CD4-positive, alpha-beta T cell (primary cell): ENCODE measurements around the gene GABRA1. TPM values are rescaled to one million over a fixed set of nuclear protein-coding genes. Genes with fewer than 3 reads are reported as not detected.

Experiments
- ATAC-seq: fragments of 200-7000 bp; cut with Tn5 transposase; one replicate; pipeline ENCODE4 v1.10.0; 2022; ENCODE audit warnings: mild to moderate bottlenecking; ENCODE audit not compliant: poor library complexity
- CTCF ChIA-PET: fragments of 350-600 bp; sonication (Branson Sonifier 250); formaldehyde crosslinking; loops from one replicate; lab custom pipeline; 2021; ENCODE audit warnings: antibody characterized with exemption, inconsistent platforms; lab: Charles Lee
- POLR2A ChIA-PET: fragments of 350-600 bp; sonication (Branson Sonifier 250); formaldehyde crosslinking; loops from one replicate; lab custom pipeline; 2021; ENCODE audit warnings: antibody characterized with exemption, inconsistent platforms; lab: Charles Lee
- DNase-seq, 14 experiments: peaks; one replicate each; pipeline ENCODE4 v3.0.0-alpha.2; 2013 to 2020; ENCODE audit warnings: mixed read lengths in 2 of 14
- H3K27ac ChIP-seq, 2 donors: one replicate each; pipeline versions ENCODE4 v1.5.1 to v1.7.0; 2013; ENCODE audit warnings: low read length in 2 of 2, low read depth in 1 of 2, mild to moderate bottlenecking in 1 of 2
- H3K27me3 ChIP-seq, 2 experiments: 1 replicate in 1 of 2; 2 replicates in 1 of 2; pipeline versions ENCODE4 v1.6.1 to v1.7.0; 2013; ENCODE audit warnings: low read length in 2 of 2, control low read depth in 1 of 2, mild to moderate bottlenecking in 1 of 2, moderate library complexity in 1 of 2; ENCODE audit not compliant: insufficient read depth in 2 of 2, control insufficient read depth in 1 of 2
- H3K36me3 ChIP-seq: one replicate; pipeline ENCODE4 v1.6.1; 2013; ENCODE audit warnings: low read length, control low read depth; ENCODE audit not compliant: insufficient read depth
- H3K4me1 ChIP-seq: one replicate; pipeline ENCODE4 v1.6.1; 2013; ENCODE audit warnings: low read length, control low read depth; ENCODE audit not compliant: insufficient read depth
- H3K4me3 ChIP-seq: one replicate; pipeline ENCODE4 v1.5.1; 2013; ENCODE audit warnings: mild to moderate bottlenecking, low read length, moderate library complexity
- H3K9me3 ChIP-seq, 2 experiments: 1 replicate in 1 of 2; 2 replicates in 1 of 2; pipeline versions ENCODE4 v1.6.1 to v1.7.0; 2013; ENCODE audit warnings: low read length in 2 of 2, mild to moderate bottlenecking in 2 of 2, control low read depth in 1 of 2, moderate library complexity in 1 of 2; ENCODE audit not compliant: control insufficient read depth in 1 of 2, insufficient read depth in 1 of 2
- H3K27ac Mint-ChIP-seq: one replicate; pipeline ENCODE4 v1.8.0; 2020; ENCODE audit warnings: mixed read lengths
- H3K27me3 Mint-ChIP-seq: one replicate; pipeline ENCODE4 v1.8.0; 2021; ENCODE audit warnings: mixed read lengths
- H3K36me3 Mint-ChIP-seq: one replicate; pipeline ENCODE4 v1.8.0; 2021; ENCODE audit warnings: low read depth, mixed read lengths
- H3K4me1 Mint-ChIP-seq: one replicate; pipeline ENCODE4 v1.8.0; 2021; ENCODE audit warnings: low read depth, mixed read lengths
- H3K4me3 Mint-ChIP-seq: one replicate; pipeline ENCODE4 v1.8.0; 2020; ENCODE audit warnings: mild to moderate bottlenecking, mixed read lengths
- H3K9me3 Mint-ChIP-seq: one replicate; pipeline ENCODE4 v1.8.0; 2020; ENCODE audit warnings: mixed read lengths
- CTCF ChIP-seq: fragments of 200-600 bp; IDR thresholded peaks from one replicate; pipeline ENCODE4 v1.8.0; 2022; ENCODE audit warnings: antibody characterized with exemption, mild to moderate bottlenecking
- intact Hi-C, 2 experiments: fragments of 100-400 bp; cut with DNase I in 1 of 2; cut with micrococcal nuclease in 1 of 2; formaldehyde crosslinking; loops; one replicate each; pipeline versions ENCODE4 v1.15.1 to v1.9.0; 2023 to 2025; cut with DNase I, micrococcal nuclease
- polyA plus RNA-seq, 2 donors: library from polyadenylated mRNA; unstranded; fragments of 120-200 nt; gene quantifications; one replicate each; pipeline ENCODE4 v1.2.1, GENCODE V29; 2013
- total RNA-seq, 174 experiments: library from RNA in 2 of 174; stranded (reverse) in 2 of 174; gene quantifications; one replicate each; pipeline ENCODE4 v1.2.3 and lab custom pipeline; 2021 to 2026

The GABRA1 gene
- total RNA-seq (not detected), total RNA-seq (lab: John Stamatoyannopoulos, UW) (0 to 0.13 (median 0) reads per million in 172 experiments)
- not detected for polyA plus RNA-seq (2013, experiment 1 of 2)
- polyA plus RNA-seq (2013, experiment 2 of 2) = not detected

- H3K27me3 Mint-ChIP-seq = peaks cover 31% of the 10 kb centered on the region
- Histone ChIP-seq H3K36me3 (no peaks in the 10 kb centered on the region), H3K27me3 (peaks cover 6 to 7% of the 10 kb centered on the region in 2 experiments), H3K4me3 (no peak within 1 kb of the TSS), H3K27ac (no peak within 1 kb of the TSS), H3K4me1 (no peaks in the 10 kb centered on the region), H3K9me3 (peaks cover 0 to 3% of the 10 kb centered on the region in 2 experiments)
- no peak for TF ChIP-seq CTCF
- no peaks in the 10 kb centered on the region for H3K4me1 Mint-ChIP-seq
- no peaks in the 10 kb centered on the region for H3K36me3 Mint-ChIP-seq
- CTCF ChIA-PET = no interaction called here
- H3K27ac Mint-ChIP-seq = no peak within 1 kb of the TSS
- no peaks in the 10 kb centered on the region for H3K9me3 Mint-ChIP-seq
- DNase-seq (no peak), ATAC-seq (no peak)
- intact Hi-C loops = no loop called here
- POLR2A ChIA-PET = no interaction called here
- H3K4me3 Mint-ChIP-seq = no peak within 1 kb of the TSS
Observed at GRCh38 chr5:161847941-161848391, at the start of gene GABRA1. Gene GABRA1 (plus strand): TSS chr5:161848120. CDS start chr5:161850811, 2,691 bp downstream.

DNA sequence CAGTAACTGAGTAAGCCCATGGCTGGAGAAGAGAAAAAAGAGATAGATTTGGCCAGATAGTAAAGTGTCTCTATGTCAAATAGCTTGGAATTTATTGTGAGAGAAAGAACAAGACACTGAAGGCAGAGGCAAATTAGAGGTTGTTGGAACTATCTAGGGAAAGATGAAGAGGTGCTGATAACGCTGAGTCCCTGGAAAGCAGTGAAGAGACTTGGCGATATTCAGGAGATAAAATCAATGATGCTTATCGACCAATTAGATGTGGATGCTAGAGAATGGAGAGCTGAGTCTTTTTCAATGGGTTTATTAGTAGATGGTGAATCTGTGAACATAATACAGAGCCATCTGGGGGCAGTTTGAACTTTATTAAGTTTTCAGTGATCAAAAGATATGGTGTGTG, 48.6 kb upstream of the GABRA1 start:
- Mint-ChIP-seq H3K27me3 (no peaks in the 10 kb centered on the region), H3K36me3 (no peaks in the 10 kb centered on the region), H3K4me1 (no peaks in the 10 kb centered on the region), H3K9me3 (peaks cover 5% of the 10 kb centered on the region), H3K4me3 (no peak overlapping the region), H3K27ac (no peak overlapping the region)
- Histone ChIP-seq H3K9me3 (no peaks in the 10 kb centered on the region), H3K4me3 (no peak overlapping the region), H3K27ac (no peak overlapping the region), H3K27me3 (no peaks in the 10 kb centered on the region), H3K36me3 (no peaks in the 10 kb centered on the region), H3K4me1 (no peaks in the 10 kb centered on the region)
- POLR2A ChIA-PET = no interaction called here
- TF ChIP-seq CTCF = no peak
- ATAC-seq (no peak), DNase-seq (no peak)
- CTCF ChIA-PET = no interaction called here
- intact Hi-C loops = no loop called here

DNA sequence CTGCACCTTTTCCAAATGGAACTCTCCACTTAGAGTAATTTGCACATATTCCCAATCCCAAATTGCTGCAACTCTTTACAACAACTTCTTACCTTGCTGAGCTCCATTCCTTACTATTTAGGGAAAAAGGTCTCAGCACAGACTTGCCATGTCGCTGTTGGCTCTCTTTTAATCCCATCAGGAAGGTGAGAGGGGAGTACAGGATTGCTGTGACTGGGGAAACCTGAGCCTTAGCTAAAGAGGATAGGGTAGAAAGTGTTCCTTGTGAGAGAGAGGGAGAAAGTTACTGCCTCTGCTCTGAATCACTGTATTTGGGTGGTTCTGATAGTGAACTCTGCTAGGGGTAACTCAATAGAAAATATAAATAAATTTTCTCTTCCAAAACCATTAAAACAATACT, 43.7 kb upstream of the GABRA1 start:
- H3K27me3 Mint-ChIP-seq = no peaks in the 10 kb centered on the region
- ChIA-PET POLR2A (no interaction called here), CTCF (no interaction called here)
- Histone ChIP-seq H3K9me3 (no peaks in the 10 kb centered on the region), H3K4me3 (no peak overlapping the region), H3K27me3 (no peaks in the 10 kb centered on the region), H3K4me1 (no peaks in the 10 kb centered on the region), H3K27ac (no peak overlapping the region), H3K36me3 (no peaks in the 10 kb centered on the region)
- H3K27ac Mint-ChIP-seq = no peak overlapping the region
- H3K4me1 Mint-ChIP-seq = no peaks in the 10 kb centered on the region
- H3K9me3 Mint-ChIP-seq = peaks cover 7% of the 10 kb centered on the region
- no peak for DNase-seq
- H3K4me3 Mint-ChIP-seq = no peak overlapping the region
- no peaks in the 10 kb centered on the region for H3K36me3 Mint-ChIP-seq
- no peak for ATAC-seq
- no peak for TF ChIP-seq CTCF
- intact Hi-C loops = no loop called here
